NCI-H2081 (cell line): Measurements from ENCODE around the gene DYNAP.

ENCODE experiments used
- DNase-seq, 2 experiments: peaks; one replicate each; lab custom pipeline; 2025; lab: John Stamatoyannopoulos, UW

The DYNAP gene, protein sequence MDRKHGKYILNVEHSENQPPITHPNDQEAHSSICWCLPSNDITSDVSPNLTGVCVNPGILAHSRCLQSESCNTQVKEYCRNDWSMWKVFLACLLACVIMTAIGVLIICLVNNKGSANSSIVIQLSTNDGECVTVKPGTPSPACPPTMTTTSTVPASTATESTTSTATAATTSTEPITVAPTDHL

GRCh38 chr18:54590945-54591344, at the start of gene DYNAP:
Gene DYNAP (plus strand): TSS chr18:54591245. CDS start chr18:54591283, 38 bp downstream.
- DNase-seq: no peak

- peak in 1 of 2 experiments; percentile 0 for DNase-seq
These were observed 39.5 kb upstream of the DYNAP start for GRCh38 chr18:54551590-54551989.

GRCh38 chr18:54555286-54555685, 35.8 kb upstream of the DYNAP start:
- DNase-seq: no peak

- DNase-seq: no peak
These were observed 35.0 kb upstream of the DYNAP start for GRCh38 chr18:54555996-54556395.

GRCh38 chr18:54557958-54558357, 33.1 kb upstream of the DYNAP start:
- no peak for DNase-seq

GRCh38 chr18:54558609-54559585, 32.1 kb upstream of the DYNAP start:
- DNase-seq: no peak

- no peak for DNase-seq
These were observed 29.3 kb upstream of the DYNAP start for GRCh38 chr18:54561706-54562267.

- DNase-seq: no peak
These were observed 10.8 kb upstream of the DYNAP start for GRCh38 chr18:54580202-54580729.

- DNase-seq: no peak
These were observed 7.0 kb upstream of the DYNAP start for GRCh38 chr18:54584065-54584464.

GRCh38 chr18:54585743-54586142, 5.3 kb upstream of the DYNAP start:
- no peak for DNase-seq

DNA sequence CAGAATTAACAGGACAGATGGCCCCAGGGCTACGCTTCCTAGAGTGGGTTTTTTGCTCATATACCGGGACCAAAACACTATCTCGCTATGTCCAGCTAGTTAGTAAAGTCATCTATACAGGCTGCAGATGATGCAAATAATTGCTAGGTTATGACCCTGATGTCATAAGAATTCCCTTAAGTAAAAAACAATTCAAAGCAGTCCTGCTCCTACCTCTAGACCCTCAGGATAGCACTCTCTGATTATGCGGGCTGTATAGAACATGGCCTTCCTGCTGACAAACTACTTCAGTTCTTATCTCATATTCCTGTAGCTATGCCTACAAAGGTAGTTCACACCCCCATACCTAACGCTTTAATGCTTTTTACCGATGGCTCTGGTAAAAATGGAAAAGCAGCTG, 13.2 kb downstream of the DYNAP start:
- no peak for DNase-seq

GRCh38 chr18:54606835-54607212, 15.8 kb downstream of the DYNAP start:
- DNase-seq: no peak

- peak in 1 of 2 experiments; percentile 28 for DNase-seq
These were observed 16.4 kb downstream of the DYNAP start for GRCh38 chr18:54607213-54608027.

DNA sequence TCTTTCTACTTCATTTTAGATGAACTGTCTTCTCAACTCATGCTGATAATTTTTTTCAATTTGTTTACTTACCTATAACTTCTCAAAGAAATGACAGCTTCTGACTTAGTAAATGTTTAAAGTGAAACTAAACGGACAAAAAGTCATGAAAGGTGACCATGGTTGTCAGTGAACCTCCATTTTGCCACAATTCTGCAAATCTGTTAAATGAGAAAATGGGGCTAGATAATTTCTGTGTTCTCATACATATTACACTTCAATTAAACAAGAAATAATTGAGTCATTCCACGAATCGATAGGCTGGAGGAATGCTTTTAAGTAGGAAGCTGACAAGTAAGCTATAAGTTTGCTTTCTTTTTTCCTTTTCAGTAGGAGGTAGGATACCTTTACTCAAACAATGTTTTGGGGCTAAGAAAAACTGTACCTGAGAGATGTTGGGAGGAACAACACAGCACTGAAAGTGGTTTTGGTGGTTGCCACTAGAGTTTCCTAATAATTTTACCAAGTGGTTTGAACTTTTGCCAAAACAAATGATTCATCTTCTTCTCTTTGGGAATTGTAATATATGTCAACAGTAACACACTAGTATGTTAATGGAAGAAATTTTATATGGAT, 17.1 kb downstream of the DYNAP start:
- no peak for DNase-seq

- no peak for DNase-seq
These were observed 20.8 kb downstream of the DYNAP start for GRCh38 chr18:54611816-54612215.

DNA sequence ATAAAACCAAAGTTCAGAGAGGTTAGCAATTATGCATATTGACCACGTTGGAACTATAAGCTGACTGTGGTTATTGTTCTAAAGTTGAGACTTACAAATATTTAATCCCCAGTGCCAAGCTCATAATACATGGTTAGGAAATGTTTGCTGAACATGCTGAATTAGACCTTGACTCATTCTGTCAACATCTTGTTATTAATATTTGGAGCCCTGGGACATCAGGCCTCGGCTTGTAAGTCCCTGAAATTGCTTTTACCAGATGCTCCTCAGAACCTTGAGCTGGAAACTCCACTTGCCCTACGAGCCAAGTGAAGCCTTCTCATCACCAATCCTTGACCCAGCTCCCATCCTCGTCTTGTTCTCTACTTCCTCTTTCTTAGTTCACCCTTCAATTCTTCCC, 21.2 kb downstream of the DYNAP start:
- DNase-seq: no peak

GRCh38 chr18:54613174-54613573, 22.1 kb downstream of the DYNAP start:
- no peak for DNase-seq

GRCh38 chr18:54616220-54616848, 25.3 kb downstream of the DYNAP start:
- DNase-seq: no peak

DNA sequence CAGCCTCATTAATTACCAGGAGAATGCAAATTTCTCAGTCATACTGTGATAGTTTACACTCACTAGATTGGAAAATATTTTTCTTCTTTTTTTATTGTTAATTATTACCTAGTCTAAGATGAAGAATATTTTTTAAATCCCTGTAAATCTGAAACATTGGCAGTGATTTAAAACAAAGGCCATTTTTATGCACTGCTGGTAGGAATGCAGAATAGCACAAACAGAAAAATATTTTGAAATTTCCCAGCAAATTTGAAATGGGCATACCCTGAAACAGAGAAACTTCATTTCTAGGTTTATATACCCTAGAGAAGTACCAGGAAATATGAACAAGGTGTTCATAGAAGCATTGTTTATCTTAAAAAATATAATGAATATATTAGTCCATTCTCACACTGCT, 31.0 kb downstream of the DYNAP start:
- DNase-seq: no peak

- no peak for DNase-seq
These were observed 35.7 kb downstream of the DYNAP start for GRCh38 chr18:54626779-54627178.

DNA sequence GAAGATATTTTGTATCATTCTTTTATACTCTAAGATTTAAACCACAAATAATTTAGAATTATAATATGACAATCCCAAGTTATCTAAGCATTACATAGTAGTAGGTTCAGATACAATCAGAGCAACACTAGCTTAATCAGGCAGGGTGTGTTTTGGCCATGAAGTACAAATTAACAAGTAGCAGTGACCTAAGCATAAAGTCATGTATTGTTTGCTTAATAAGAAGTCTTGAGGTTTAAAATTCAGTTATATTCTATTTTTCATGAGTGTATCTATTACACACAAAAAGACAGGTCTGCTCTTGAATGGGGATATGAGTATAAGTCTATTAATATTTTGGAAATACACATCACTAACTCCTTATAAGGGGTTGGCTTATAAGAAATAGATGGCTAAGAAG, 39.9 kb downstream of the DYNAP start:
- no peak for DNase-seq
